NCI-H2171 (cell line): Measurements from ENCODE around the gene P2RY6.
"Not testable (repeated sequence)": the region's sequence is repeated elsewhere in the genome, so short reads cannot be mapped to it uniquely, and the experiment has no call there.

Experiments
- DNase-seq: peaks from one replicate; lab custom pipeline; 2025; lab: John Stamatoyannopoulos, UW

The P2RY6 gene

DNA sequence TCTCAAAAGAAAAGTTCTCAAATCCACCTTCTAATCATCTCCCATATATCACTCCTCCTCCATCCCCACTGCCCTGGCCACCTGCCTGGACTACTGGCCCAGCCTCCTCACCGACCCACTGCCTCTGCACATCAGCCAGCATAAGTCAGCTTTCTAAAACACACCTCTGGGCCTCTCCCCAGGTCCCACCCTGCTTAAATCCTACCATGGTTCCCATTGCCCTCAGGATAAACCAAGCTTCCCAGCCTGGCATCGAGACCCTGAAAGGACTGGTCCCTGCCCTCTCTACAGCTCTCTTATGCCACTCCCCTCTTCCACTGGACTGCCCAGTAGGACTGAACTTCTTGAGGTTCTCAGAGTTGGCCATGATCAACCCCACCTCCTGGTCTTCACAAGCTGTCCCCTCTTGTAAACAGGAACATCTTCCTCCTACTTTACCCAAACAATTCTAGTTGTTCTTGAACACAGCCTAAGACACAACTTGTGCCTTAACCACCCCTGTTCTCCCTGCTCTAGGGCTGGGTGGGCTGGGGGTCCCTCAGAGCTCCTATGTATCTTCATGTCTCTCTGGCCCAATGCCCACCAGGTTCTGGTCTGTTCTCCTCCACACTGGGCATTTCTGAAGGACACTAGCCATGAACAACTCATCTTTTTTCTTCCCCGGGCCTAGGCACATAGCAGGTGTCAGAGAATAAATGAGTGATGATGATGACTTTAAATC, 12.6 kb upstream of the P2RY6 start:
- DNase-seq, result no peak

DNA sequence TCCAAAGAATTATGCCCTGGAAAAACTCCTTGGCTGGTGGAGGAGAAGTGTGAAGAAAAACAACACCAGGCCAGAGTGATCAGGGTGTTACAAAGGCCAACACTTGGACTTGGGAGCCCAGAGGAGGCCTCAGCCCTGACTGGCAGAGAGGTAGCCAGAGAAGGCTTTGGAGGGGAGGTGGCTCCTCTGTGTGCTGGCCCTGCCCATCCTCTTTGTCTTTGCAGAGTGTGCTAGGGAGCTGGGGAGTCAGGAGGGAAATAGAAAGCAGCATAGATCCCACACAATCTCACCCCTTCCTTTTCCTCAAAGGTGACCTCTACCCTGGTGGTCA, 12.0 kb upstream of the P2RY6 start:
- no peak for DNase-seq

DNA sequence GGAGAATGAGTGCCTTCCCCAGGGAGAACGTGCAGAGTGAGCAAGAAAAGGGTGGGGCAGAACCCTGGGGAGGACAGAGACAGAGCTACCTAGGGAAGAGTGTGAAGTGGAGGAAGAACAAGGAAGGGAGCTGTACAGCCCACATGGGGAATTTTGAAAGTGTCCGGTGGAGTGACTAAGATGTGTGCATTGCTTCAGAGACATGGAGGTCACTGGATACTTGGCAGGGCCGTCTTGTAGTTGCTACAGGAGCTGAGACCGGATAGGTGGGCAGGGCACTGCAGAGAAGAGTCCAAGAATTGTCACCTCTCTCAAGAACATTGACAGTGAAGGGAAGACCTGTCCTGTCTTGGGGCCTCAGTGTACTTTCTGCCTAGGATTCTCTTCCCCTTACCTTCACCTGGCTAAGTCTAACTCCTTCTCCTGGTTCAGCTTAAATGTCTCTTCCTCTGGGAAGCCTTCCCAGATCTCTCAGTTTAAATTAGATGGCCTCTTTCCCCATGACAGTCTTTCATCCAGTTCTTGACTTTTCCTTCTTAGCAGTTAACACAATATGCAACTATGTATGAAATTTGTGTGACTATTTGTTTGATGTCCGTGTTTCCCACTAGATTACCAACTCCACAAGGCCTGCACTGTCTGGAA, 9.2 kb upstream of the P2RY6 start:
- no peak for DNase-seq

DNA sequence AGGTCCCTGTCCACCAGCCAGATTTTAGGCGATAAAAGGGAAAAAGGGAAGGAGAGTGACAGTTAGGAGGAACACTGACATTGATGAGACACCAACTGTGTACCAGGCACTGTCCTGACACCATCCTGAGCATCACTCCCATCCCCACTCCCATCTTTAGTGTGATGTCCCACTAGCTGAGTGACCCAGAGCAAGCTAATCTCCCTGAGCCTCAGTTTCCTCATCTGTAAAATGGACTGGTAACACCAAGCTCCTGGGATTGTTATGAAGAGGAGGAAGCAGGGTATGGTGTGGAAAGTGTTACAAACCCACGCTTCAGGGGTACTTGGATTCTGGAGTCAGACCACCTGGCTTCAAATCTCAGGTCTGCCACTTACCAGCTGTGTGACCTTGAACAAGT, 8.5 kb upstream of the P2RY6 start:
- DNase-seq, result no peak

DNA sequence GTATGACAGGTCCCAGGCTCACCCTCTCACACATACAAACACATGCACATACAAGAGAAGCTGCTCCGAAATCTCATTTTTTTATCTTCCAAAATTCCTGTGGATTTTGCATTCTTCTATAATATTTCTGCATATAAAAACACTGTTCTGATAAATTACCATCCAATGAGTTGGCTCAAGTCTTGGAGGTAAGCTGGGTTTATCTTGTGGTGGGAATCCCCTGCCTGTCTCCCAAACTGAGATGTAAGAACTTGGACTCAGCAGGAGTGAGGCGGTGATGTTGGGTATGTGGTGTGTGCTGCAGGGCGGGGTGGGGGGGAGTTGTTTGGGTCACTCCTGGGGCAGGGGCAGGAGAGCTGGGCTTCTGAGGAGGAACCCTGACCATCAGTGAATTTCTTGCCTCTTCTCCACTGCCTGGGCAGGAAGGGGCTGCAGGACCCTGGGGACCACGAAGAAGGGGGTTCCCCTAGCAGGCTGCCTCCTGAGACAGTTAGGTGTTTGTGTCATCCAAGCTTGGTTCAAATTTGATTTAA, 6.8 kb upstream of the P2RY6 start:
- no peak for DNase-seq

DNA sequence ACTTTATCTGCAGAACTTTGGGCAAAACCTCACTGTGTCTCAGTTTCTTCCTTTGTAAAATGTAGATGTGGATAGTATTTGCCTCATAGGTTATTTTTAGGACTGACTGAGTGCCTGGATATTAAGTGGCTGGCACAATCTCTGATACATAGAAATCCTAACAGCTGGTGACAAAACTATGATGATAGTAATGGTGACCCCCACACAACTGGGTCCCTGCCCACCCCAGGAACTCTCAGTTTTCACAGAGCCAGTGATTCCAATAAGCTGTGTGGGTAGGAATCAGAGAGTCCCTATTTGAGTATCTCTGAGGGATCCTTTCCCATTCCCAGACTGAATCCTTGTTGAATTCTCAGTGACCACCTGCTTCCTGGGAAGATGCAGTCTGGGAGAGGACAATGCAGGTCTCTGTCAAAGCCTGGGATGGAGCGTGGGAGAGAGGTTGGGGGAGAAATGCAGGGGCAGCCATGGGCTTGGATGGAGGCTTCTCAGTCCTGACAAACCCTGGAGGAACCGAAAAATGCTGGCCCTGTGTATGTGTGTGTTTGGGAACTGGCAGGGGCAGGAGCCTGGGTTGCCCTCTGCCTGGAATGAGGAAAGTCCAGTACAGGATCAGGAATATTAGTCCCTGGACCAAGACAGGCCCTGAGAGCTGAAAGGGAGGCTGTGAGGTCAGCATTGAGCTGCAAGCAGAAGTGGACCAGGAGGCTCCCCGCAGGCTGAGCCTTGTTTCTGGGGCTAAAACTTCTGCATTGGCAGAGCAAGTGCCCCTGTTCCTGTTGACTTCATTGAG, 6.1 kb upstream of the P2RY6 start:
- no peak for DNase-seq

DNA sequence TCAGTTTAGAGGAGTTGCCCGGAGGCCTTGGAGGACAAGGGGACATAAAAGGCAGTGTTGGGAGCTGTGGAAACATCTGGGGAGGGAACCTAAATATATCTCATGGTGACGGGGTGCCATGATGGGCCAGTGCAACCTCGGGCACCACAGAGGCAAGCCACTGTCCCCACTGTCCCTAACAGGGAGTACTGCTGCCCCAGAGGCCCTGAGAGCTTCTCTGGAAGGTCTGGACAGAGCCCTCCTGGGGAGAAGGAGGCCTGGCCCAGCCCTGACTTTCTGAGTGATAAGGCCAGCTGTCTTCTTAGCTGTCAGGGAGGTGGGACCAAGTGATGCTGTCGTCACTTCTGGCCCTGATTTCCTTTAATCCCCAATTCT, 5.5 kb upstream of the P2RY6 start:
- DNase-seq, result no peak

DNA sequence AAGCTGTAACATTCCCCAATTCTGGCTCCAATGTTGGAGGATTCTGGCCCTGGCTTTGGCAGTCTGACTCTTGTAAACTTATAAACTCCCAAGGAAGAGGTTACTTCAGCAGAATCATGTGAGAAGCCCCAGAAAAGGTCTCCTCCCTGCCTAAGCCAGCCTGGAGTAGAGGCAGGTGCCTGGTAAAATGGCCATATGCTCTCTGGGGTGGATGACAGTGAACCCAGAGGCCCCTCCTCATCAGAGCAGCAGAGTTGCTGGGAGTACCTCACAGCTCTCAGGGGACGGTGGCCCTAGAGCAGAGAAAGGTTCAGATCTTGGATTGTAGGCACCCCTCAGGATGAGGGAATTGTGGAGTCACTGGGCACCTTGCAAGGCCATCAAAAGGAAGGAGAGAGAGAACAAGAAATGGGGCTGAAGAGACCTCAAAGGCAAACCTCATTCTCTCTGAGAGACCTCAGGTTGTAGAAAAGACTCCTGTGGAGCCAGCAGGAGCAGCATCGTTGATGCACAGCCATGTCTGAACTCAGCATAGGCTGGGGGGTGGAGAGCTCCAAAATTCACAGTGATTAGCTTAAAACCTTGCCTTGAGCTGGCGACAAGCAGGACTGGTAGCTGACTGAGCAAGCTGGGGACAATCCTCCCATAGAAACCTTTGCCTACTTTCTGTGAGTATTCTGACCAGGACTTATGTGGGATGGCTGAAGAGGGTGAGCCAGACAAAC, 4.9 kb upstream of the P2RY6 start:
- DNase-seq, result peak; percentile 28

DNA sequence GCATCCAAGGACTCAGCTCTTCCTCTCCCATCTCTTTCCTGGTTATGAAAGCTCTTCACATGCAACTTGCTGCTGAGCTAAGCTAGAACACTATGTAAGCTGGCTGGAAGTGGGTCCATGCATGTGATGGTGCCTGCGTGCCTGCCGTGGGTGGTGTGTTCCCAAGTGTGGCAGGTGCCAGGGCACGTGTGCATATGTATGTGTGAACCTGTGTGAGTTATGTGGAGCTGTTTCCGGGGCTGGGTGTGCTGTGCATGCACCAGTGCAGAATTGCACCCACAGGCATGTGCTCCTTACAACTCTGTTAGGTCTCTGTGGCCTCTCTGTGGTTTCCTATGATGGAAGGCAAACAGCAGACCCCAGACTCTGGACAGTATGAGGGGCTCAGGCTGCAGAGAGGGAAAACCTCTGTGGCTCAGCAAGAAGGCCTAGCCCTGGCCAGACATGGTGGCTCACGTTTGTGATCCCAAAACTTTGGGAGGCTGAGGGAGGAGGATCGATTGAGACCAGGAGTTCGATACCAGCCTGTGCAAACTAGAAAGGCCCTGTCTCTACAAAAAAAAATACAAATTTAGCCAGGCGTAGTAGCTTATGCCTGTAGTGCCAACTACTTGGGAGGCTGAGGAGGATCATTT, 4.1 kb upstream of the P2RY6 start:
- DNase-seq, result no peak

DNA sequence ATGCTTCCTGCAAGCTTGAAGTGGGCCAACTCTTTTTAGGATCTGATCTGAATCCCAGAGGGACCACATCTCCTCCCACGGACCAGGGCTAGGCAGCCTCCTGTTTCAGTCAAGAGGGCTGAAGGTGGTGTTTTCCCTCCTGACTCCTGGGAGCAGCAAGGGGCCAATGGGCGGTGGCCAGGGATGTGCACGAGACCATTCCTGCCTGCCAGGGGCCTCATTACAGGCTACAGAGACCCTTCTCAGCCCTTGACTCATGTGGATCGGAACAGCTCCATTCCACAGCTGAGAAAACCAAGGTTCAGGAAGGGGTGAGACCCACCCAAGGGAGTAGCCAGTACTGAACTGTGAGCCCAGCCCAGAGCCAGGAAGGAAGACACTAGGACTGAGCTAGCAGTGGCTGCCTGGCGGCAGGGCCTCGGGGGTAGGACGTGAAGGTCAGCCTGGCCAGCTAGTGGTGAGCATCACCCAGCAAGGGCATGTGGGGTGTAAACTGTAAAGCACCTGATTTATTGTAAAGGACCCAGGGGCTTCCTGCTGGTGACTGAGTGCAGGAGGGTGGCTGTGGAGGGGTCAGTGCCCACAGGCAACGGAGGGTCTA, 3.4 kb upstream of the P2RY6 start:
- no peak for DNase-seq

DNA sequence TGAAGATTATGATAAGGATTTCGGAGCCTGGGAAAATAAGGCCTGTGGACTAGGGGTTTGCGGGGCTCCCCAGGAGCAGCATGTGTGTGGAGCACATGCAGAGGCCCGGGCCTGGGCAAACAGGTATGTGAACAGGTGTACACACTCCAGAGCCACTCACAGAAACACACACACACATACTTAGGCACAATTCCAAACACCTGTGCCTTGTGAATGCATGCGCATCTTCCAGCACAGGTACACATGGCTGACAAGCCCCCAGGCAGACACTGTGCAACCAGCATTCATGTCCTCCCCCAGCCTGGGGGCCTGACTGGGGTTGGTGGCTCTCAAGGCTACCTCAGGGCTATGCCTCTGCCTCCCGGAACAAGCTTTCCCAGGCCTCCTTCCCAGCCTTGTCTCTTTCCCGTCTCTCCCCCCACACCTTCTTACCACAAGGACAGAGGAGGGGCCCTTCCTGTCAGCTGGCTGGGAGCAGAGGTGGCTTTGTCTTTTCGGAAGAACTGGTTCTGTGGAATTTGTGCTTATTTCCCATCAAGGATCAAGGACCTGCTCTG, 2.6 kb upstream of the P2RY6 start:
- DNase-seq, result no peak

DNA sequence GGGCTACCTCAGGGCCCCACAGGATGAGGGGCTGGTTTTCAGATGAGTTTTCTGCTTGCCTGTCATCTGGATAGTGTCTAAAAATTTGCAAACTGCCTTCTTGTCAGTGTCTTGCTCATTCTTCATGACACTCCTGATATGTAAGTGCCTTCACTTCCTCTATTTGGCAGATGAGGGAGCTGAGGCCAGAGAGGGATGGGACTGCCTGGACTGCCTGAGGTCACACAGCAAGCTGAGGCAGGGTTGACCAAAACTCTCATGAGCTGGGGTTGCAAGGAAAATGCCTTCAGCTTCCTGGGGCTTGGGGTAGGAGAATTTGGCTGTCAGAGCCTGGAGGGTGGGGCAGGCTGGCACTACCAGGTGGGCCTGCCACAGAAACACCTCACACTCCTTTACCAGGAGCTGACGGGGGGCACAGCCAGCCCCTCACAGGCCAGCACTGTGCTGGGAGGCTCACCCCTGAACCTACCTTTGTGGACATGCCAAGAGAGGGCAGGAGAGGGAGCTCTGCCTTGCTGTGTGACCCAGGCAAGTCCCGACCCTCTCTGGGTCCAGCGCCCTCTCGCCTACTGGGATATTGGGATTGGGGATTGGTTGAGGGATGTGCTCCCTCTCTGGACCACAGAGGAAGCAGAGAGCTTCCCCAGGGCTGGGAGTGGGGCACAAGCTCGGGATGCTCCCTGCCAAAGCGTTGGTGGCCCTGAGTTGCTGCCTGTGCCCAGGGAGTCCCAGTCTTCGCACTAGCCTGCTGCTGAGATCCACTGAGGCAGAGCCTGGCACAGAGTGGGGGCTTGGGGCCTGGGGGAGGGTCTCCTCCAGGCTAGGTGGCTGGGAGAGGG, 1.9 kb upstream of the P2RY6 start:
- no peak for DNase-seq

DNA sequence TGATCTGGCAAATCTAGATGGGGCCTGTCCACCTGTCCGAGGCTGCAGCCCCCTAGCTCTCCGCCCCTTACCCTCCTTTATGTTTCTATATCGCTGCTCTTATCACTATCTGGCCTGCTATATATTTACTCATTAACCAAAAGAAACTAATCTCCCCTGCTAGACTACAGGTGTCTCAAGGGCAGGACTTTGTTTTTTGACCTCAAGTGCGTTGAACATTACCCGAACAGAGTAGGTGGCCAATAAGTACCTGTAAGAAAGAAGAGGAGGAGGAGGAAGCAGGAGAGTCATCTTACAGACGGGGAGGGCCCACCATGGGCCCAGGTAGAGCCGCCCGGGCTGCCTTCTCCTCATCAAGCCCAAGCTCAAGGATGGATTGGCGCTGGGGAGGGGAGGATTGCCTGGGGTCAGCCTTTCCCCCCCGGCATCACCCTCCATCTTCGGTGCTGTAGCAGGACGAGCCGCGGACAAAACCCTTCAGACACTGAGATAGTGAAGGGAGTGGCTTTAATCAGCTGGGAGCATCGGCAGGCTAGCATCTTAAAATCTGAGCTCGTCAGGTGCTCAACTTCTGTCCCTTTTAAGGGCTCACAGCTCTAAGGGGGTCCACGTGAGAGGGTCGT, 1.2 kb upstream of the P2RY6 start:
- DNase-seq, result no peak

DNA sequence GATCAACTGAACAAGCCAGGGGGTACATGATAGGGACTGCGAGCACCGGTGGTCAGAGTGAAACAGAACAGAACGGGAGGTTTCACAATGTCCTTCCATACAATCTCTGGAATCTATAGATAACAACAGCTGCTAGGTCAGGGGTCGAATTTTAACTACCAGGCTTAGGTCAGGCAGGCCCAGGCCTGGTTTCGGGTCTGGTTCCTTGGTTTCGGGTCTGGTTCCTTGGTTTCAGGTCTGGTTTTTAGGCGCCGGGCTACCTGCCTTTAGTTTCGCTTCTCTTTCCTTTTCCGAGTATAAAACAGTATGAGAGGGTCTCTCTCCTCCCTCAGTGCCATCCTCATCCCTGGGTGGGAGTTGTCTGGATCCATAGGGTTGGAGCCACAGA, 666 bp upstream of the P2RY6 start:
- DNase-seq, result not testable (repeated sequence)

DNA sequence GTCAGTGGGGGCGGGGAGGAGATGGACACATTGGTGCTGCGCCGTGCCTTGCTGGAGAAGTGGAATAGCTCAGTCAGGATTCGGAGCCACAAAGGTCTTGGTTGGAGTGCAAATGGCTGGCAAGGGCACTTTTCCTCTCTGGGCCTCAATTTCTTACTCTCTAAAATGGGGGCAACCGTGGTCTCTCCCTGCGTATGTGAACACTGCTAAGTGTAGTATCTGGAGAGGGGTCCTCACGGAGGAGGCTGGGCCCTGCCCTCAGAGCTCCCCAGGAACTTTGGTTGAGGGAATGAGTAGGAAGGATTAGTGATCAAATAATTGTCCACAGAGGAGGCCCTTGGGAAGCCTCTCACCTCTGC, 521 bp downstream of the P2RY6 start:
- no peak for DNase-seq

DNA sequence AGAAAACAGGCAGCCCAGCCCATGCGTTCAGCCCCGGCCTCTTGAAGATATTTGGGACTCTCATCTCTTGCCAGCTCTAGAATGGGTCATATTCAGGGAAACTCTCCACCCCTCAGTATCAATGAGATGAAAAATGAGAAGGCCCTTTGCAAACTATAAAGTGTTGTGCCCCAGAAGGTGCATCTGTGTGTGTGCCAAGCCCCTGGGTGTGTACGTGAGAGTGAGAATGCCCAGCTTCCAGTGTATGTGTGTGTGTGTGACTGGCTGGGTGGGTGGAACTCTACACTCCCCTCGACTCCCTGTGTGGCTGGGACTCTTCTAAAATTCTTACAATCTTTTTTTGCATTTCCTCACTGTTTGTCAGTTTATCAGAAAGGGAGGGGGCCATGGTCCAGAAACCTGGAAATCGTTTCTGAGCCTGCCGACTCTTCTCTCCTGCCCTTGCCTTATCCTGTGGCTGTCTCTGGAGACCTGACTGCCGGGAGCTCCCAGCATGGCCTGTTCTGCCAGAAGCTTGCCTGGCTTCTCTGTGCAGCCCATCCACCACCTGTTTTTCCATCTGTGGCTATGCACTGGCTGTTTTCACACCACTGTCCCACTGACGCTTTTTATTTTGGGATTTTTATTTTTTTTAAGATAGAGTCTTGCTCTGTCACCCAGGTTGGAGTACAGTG, 1.2 kb downstream of the P2RY6 start:
- DNase-seq, result peak; percentile 78

DNA sequence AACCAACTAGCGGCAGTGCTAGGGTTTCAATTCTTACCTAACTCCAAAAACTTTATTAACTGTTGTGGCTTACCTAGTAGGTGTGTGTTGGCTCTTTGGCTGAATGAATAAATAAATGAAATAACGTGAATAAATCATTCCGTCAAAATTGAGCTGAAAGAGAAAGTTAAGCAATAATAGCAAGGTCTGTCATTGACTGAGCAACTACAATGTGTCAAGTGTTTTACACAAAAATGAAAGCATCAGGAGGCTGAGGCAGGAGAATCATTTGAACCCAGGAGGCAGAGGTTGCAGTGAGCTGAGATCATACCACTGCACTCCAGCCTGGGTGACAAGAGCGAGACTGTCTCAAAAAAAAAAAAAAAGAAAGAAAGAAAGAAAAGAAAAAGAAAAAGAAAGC, 2.1 kb downstream of the P2RY6 start:
- DNase-seq, result not testable (repeated sequence)

DNA sequence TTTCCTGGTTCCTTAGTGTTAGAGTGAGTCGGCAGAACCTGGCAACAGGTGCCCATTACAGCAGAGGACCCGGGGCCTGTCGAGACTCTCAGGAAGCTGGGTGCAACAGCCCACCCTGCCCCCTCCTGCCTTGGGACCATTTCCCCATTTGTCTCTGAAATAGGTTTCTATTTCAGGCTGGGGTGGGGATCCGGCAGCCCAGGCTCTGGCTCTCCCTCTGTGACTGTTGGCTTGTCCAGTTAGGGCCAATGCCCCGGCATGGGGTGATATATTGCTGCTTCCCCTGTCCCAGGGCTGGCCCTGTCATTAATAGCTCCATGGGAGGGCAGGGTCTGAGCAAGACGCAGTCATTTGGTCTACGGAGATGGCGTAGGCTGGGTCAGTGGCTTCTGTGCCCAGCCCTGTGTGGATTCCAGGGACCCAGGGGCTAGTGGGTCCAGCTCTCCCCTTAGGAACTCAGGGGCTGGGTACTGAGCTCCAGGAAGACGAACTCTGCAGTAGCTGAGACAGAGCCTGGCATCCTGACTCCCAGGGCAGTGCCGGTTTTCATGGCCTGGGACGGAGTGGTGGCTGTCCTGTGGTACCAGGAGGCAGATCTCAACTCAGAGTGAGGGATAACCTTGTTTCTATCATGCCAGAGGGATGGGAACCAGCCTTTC, 2.7 kb downstream of the P2RY6 start:
- DNase-seq, result no peak

DNA sequence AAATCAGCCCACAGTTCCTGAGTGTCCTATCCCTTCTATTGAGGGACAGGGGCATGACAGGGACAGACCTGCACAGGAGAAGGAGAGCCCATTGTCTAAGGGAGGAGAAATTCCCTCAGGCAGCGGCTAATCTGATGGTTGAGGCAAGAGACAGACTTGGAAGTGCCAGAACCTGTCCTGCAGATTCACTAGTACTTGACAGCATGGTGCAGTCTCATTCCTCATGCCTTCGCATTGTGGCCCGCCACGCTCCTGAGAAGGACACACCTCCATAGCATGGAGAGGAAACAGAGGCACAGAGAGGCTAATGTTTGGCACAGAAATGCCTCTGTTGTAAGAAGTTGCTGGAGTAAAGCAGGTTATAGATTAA, 3.2 kb downstream of the P2RY6 start:
- no peak for DNase-seq
